GM23338 (cell line): ENCODE measurements around the gene HSPB8.

Source experiments
- CREB1 ChIP-seq: fragments of 250-450 bp; sonication (Bioruptor Pico); IDR thresholded peaks from 2 replicates; pipeline ENCODE4 v1.5.0; 2020; ENCODE audit warnings: low read depth, mild to moderate bottlenecking, moderate library complexity
- EZH2 ChIP-seq: fragments of 200-600 bp; sonication (generic); IDR thresholded peaks from one replicate; pipeline ENCODE4 v1.8.0; 2017; ENCODE audit warnings: antibody characterized with exemption, mild to moderate bottlenecking, low read depth; ENCODE audit not compliant: unreplicated experiment
- POLR2AphosphoS5 ChIP-seq: IDR thresholded peaks from 2 replicates; pipeline ENCODE4 v1.6.1; 2016; ENCODE audit warnings: antibody characterized with exemption, low read depth
- TF ChIP-seq, protein P1 (sequence below), 2 experiments: fragments of 200-600 bp in 1 of 2; sonication (generic) in 1 of 2; conservative IDR thresholded peaks; 2 replicates each; pipeline versions ENCODE4 v1.5.1 to v1.6.1; 2016 to 2017; ENCODE audit warnings: antibody characterized with exemption in 2 of 2, low read depth in 2 of 2, mild to moderate bottlenecking in 2 of 2, moderate library complexity in 1 of 2

DNA sequence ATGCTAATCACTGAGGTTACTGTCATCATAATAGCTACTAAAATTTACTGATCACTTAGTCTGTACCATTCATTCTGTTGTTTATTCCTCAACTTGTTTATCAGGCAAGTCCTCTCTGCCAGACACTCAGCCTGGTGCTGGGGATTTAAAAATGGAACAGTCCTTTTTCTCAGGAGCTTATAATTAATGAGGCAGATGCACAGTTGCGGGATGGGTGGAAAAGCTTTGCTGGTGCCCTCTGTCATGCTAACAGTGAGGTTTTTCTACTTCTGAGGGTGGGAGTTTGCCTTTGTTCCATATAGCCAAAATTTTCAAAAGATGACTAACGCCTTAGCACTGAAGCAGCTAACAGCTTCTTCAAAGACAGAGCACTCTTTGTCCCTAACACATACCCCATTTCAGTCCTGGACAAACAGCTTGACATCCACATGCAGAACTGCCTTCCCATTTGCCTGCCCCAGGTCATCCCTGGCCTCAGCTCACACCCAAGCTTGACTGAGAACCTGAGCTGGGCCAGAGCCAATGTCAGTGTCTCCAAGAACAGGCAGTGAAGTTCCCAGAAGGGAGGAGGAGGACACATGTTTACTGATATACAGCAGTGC is 30.8 kb upstream of the HSPB8 start:
- TF ChIP-seq, protein P1, sequence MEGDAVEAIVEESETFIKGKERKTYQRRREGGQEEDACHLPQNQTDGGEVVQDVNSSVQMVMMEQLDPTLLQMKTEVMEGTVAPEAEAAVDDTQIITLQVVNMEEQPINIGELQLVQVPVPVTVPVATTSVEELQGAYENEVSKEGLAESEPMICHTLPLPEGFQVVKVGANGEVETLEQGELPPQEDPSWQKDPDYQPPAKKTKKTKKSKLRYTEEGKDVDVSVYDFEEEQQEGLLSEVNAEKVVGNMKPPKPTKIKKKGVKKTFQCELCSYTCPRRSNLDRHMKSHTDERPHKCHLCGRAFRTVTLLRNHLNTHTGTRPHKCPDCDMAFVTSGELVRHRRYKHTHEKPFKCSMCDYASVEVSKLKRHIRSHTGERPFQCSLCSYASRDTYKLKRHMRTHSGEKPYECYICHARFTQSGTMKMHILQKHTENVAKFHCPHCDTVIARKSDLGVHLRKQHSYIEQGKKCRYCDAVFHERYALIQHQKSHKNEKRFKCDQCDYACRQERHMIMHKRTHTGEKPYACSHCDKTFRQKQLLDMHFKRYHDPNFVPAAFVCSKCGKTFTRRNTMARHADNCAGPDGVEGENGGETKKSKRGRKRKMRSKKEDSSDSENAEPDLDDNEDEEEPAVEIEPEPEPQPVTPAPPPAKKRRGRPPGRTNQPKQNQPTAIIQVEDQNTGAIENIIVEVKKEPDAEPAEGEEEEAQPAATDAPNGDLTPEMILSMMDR (conservative IDR thresholded peaks at IDR 0.05; ENCODE audit: low read depth in 2 of 2), result no peak
- TF ChIP-seq EZH2 (no peak), CREB1 (no peak), POLR2AphosphoS5 (no peak)
